ENCODE results near the gene SMAD7. TPM values are rescaled to one million over a fixed set of nuclear protein-coding genes. Genes with fewer than 3 reads are reported as not detected.

The SMAD7 gene
- total RNA-seq, 1 experiment from 2014 or later: 12.0 TPM

- Histone ChIP-seq H3K4me3 (ENCODE audit: low read depth, low read length, poor library complexity, severe bottlenecking) (no peak overlapping the region), H3K27me3 (replicated peaks; ENCODE audit: insufficient read depth, low read depth, low read length, poor library complexity) (no peaks in the 10 kb centered on the region), H3K36me3 (ENCODE audit: insufficient read depth, low read length, poor library complexity, severe bottlenecking) (no peaks in the 10 kb centered on the region), H3K27ac (ENCODE audit: low read depth, low read length, poor library complexity, severe bottlenecking) (no peak overlapping the region), H3K9me3 (ENCODE audit: low read depth, low read length, poor library complexity, severe bottlenecking) (no peaks in the 10 kb centered on the region), H3K4me1 (ENCODE audit: insufficient read depth, low read length, poor library complexity, severe bottlenecking) (peaks cover 11% of the 10 kb centered on the region)
- intact Hi-C loops (cut with micrococcal nuclease; ENCODE audit: unreplicated experiment): no loop called here
- BruUV-seq (replicated peaks): no TSS peak
- TF ChIP-seq CTCF (conservative IDR thresholded peaks at IDR 0.05; ENCODE audit: low read depth, low read length): no peak
- TF ChIP-seq EZH2 (IDR thresholded peaks at IDR 0.05; ENCODE audit: borderline replicate concordance, low read depth, low read length, poor library complexity, severe bottlenecking): no peak
- CTCF ChIA-PET: no interaction called here
- POLR2A ChIA-PET (ENCODE audit: low non-redundant PET): no interaction called here
- DNase-seq (ENCODE audit: low spot score): no peak
These were observed 37.0 kb downstream of the SMAD7 start for GRCh38 chr18:48913775-48914174.

- CTCF ChIA-PET: no interaction called here
- POLR2A ChIA-PET (ENCODE audit: low non-redundant PET): no interaction called here
- BruUV-seq (replicated peaks): no TSS peak
- TF ChIP-seq EZH2 (IDR thresholded peaks at IDR 0.05; ENCODE audit: borderline replicate concordance, low read depth, low read length, poor library complexity, severe bottlenecking): no peak
- Histone ChIP-seq H3K27ac (ENCODE audit: low read depth, low read length, poor library complexity, severe bottlenecking) (no peak overlapping the region), H3K9me3 (ENCODE audit: low read depth, low read length, poor library complexity, severe bottlenecking) (no peaks in the 10 kb centered on the region), H3K4me3 (ENCODE audit: low read depth, low read length, poor library complexity, severe bottlenecking) (no peak overlapping the region), H3K36me3 (ENCODE audit: insufficient read depth, low read length, poor library complexity, severe bottlenecking) (no peaks in the 10 kb centered on the region), H3K4me1 (ENCODE audit: insufficient read depth, low read length, poor library complexity, severe bottlenecking) (peaks cover 11% of the 10 kb centered on the region), H3K27me3 (replicated peaks; ENCODE audit: insufficient read depth, low read depth, low read length, poor library complexity) (no peaks in the 10 kb centered on the region)
- intact Hi-C loops (cut with micrococcal nuclease; ENCODE audit: unreplicated experiment): no loop called here
- DNase-seq (ENCODE audit: low spot score): no peak
These were observed 37.6 kb downstream of the SMAD7 start for GRCh38 chr18:48913201-48913600.

- H3K9me3 ChIP-seq (ENCODE audit: low read depth, low read length, poor library complexity, severe bottlenecking): no peaks in the 10 kb centered on the region
- intact Hi-C loops (cut with micrococcal nuclease; ENCODE audit: unreplicated experiment): no loop called here
- H3K4me3 ChIP-seq (ENCODE audit: low read depth, low read length, poor library complexity, severe bottlenecking): no peak overlapping the region
- POLR2A ChIA-PET (ENCODE audit: low non-redundant PET): no interaction called here
- no peak for TF ChIP-seq CTCF (conservative IDR thresholded peaks at IDR 0.05; ENCODE audit: low read depth, low read length)
- TF ChIP-seq EZH2 (IDR thresholded peaks at IDR 0.05; ENCODE audit: borderline replicate concordance, low read depth, low read length, poor library complexity, severe bottlenecking): no peak
- no peak for DNase-seq (ENCODE audit: low spot score)
- BruUV-seq (replicated peaks): no TSS peak
- H3K27me3 ChIP-seq (replicated peaks; ENCODE audit: insufficient read depth, low read depth, low read length, poor library complexity): no peaks in the 10 kb centered on the region
- peaks cover 11% of the 10 kb centered on the region for H3K4me1 ChIP-seq (ENCODE audit: insufficient read depth, low read length, poor library complexity, severe bottlenecking)
- H3K27ac ChIP-seq (ENCODE audit: low read depth, low read length, poor library complexity, severe bottlenecking): no peak overlapping the region
- CTCF ChIA-PET: no interaction called here
- H3K36me3 ChIP-seq (ENCODE audit: insufficient read depth, low read length, poor library complexity, severe bottlenecking): no peaks in the 10 kb centered on the region
These were observed 39.7 kb downstream of the SMAD7 start for GRCh38 chr18:48910972-48911545.

GRCh38 chr18:48909721-48910120 is 41.0 kb downstream of the SMAD7 start:
- Histone ChIP-seq H3K27ac (ENCODE audit: low read depth, low read length, poor library complexity, severe bottlenecking) (no peak overlapping the region), H3K9me3 (ENCODE audit: low read depth, low read length, poor library complexity, severe bottlenecking) (peaks cover 3% of the 10 kb centered on the region), H3K4me1 (ENCODE audit: insufficient read depth, low read length, poor library complexity, severe bottlenecking) (peaks cover 6% of the 10 kb centered on the region), H3K4me3 (ENCODE audit: low read depth, low read length, poor library complexity, severe bottlenecking) (no peak overlapping the region), H3K27me3 (replicated peaks; ENCODE audit: insufficient read depth, low read depth, low read length, poor library complexity) (no peaks in the 10 kb centered on the region), H3K36me3 (ENCODE audit: insufficient read depth, low read length, poor library complexity, severe bottlenecking) (no peaks in the 10 kb centered on the region)
- intact Hi-C loops (cut with micrococcal nuclease; ENCODE audit: unreplicated experiment): no loop called here
- no TSS peak for BruUV-seq (replicated peaks)
- DNase-seq (ENCODE audit: low spot score): no peak
- CTCF ChIA-PET: no interaction called here
- TF ChIP-seq CTCF (conservative IDR thresholded peaks at IDR 0.05; ENCODE audit: low read depth, low read length): no peak
- TF ChIP-seq EZH2 (IDR thresholded peaks at IDR 0.05; ENCODE audit: borderline replicate concordance, low read depth, low read length, poor library complexity, severe bottlenecking): no peak
- POLR2A ChIA-PET (ENCODE audit: low non-redundant PET): no interaction called here

Data from A673 (cell line).